DND-41 (cell line): ENCODE results near the gene CFAP20DC.

Experiments
- EZH2 ChIP-seq: IDR thresholded peaks from 3 replicates; pipeline ENCODE4 v1.6.1; 2012; ENCODE audit warnings: borderline replicate concordance, low read depth, mild to moderate bottlenecking, moderate library complexity, low read length, inconsistent platforms; ENCODE audit not compliant: severe bottlenecking
- TF ChIP-seq, protein P1 (sequence below): IDR thresholded peaks from 2 replicates; pipeline ENCODE4 v1.5.1; 2012; ENCODE audit warnings: borderline replicate concordance, low read length, moderate library complexity, mild to moderate bottlenecking; ENCODE audit not compliant: poor library complexity, severe bottlenecking; ENCODE audit errors: extremely low read depth

DNA sequence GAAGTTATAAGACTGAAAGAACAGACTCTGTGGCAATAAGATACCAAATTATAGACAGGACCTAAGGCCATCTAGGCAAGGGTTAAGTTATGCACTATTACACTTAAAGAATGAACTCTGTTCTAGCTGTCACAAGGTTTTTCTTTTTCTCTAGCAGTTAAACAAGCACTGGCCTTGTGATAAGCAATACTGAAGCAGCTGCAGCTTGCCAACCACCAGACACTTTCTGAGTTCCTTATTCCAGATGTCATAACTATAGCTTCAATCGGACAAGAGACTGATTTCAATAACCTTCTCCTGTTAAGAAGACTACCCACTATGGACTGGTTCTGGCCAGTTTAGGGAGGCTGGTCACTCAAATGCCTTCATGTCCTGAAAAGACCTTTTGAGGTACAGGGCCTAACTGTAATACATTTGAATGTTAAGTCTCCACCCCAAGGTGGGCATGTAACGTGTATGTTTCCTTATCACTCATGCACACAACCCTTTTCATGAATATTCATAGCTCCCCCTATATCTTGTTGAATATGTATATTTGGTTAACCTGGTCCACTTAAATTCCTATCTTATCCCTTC is 85.8 kb downstream of the CFAP20DC start:
- TF ChIP-seq, protein P1, sequence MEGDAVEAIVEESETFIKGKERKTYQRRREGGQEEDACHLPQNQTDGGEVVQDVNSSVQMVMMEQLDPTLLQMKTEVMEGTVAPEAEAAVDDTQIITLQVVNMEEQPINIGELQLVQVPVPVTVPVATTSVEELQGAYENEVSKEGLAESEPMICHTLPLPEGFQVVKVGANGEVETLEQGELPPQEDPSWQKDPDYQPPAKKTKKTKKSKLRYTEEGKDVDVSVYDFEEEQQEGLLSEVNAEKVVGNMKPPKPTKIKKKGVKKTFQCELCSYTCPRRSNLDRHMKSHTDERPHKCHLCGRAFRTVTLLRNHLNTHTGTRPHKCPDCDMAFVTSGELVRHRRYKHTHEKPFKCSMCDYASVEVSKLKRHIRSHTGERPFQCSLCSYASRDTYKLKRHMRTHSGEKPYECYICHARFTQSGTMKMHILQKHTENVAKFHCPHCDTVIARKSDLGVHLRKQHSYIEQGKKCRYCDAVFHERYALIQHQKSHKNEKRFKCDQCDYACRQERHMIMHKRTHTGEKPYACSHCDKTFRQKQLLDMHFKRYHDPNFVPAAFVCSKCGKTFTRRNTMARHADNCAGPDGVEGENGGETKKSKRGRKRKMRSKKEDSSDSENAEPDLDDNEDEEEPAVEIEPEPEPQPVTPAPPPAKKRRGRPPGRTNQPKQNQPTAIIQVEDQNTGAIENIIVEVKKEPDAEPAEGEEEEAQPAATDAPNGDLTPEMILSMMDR, result no peak
- no peak for TF ChIP-seq EZH2
